H1 (cell line): Measurements from ENCODE around the gene SLC1A5. TPM values are rescaled to one million over a fixed set of nuclear protein-coding genes. Genes with fewer than 3 reads are reported as not detected.

ENCODE experiments used
- CTCF ChIA-PET: fragments of 300-600 bp; sonication (Branson Sonifier 250); formaldehyde crosslinking; loops from one replicate; lab custom pipeline; 2021; ENCODE audit not compliant: partially characterized antibody; lab: Charles Lee
- POLR2A ChIA-PET: fragments of 300-600 bp; sonication (Branson Sonifier 250); formaldehyde crosslinking; loops from one replicate; lab custom pipeline; 2021; ENCODE audit warnings: inconsistent platforms; ENCODE audit not compliant: partially characterized antibody; lab: Charles Lee
- DNase-seq, 2 experiments: peaks; one replicate each; pipeline versions ENCODE4 v3.0.0 to v3.0.0-alpha.2; 2010 to 2022; ENCODE audit warnings: low spot score in 2 of 2, low read depth in 1 of 2, mixed read lengths in 1 of 2
- FAIRE-seq: peaks from 2 replicates; lab custom pipeline; 2011; peaks lifted over from hg19 to GRCh38; lab: Jason Lieb, UNC
- H2AFZ ChIP-seq: 2 replicates; pipeline ENCODE4 v1.8.1; 2012; ENCODE audit warnings: low read length, inconsistent platforms
- H2AK5ac ChIP-seq: 2 replicates; pipeline ENCODE4 v1.6.1; 2013; ENCODE audit warnings: low read depth, low read length
- H2BK120ac ChIP-seq: replicated peaks from 2 replicates; pipeline ENCODE3; 2013; ENCODE audit warnings: low read depth, low read length, inconsistent platforms
- H2BK12ac ChIP-seq: 2 replicates; pipeline ENCODE4 v1.6.1; 2013; ENCODE audit warnings: low read depth, low read length
- H2BK15ac ChIP-seq: 2 replicates; pipeline ENCODE4 v1.6.1; 2013; ENCODE audit warnings: low read length
- H2BK20ac ChIP-seq: 2 replicates; pipeline ENCODE4 v1.6.1; 2013; ENCODE audit warnings: low read length
- H2BK5ac ChIP-seq: 2 replicates; pipeline ENCODE4 v1.6.1; 2013; ENCODE audit warnings: low read depth, low read length
- H3K14ac ChIP-seq: 2 replicates; pipeline ENCODE4 v1.6.1; 2013; ENCODE audit warnings: inconsistent platforms; ENCODE audit not compliant: insufficient read length
- H3K18ac ChIP-seq: 2 replicates; pipeline ENCODE4 v1.6.1; 2013; ENCODE audit warnings: low read length; ENCODE audit errors: extremely low read depth
- H3K23ac ChIP-seq: 2 replicates; pipeline ENCODE4 v1.6.1; 2013; ENCODE audit warnings: inconsistent platforms; ENCODE audit not compliant: insufficient read length
- H3K23me2 ChIP-seq: 2 replicates; pipeline ENCODE4 v1.6.1; 2013; ENCODE audit warnings: low read depth, low read length
- H3K27ac ChIP-seq: 2 replicates; pipeline ENCODE4 v1.6.1; 2011; ENCODE audit warnings: low read depth, low read length, inconsistent platforms
- H3K27me3 ChIP-seq, 4 experiments: replicated peaks in 1 of 4; 1 replicate in 1 of 4; 2 replicates in 3 of 4; pipeline versions ENCODE4 v1.6.1 to v1.8.1; 2011 to 2013; ENCODE audit warnings: low read length in 3 of 4, mild to moderate bottlenecking in 3 of 4, inconsistent platforms in 2 of 4, mixed read lengths in 2 of 4, moderate library complexity in 1 of 4; ENCODE audit not compliant: control insufficient read depth in 3 of 4, insufficient read depth in 3 of 4; ENCODE audit errors: extremely low read depth in 1 of 4
- H3K36me3 ChIP-seq, 4 experiments: 2 replicates each; pipeline versions ENCODE4 v1.6.1 to v1.8.1; 2011 to 2013; ENCODE audit warnings: mild to moderate bottlenecking in 4 of 4, low read length in 3 of 4, moderate library complexity in 2 of 4, control low read depth in 1 of 4, inconsistent platforms in 1 of 4; ENCODE audit not compliant: insufficient read depth in 4 of 4, control insufficient read depth in 2 of 4
- H3K4ac ChIP-seq: replicated peaks from 2 replicates; pipeline ENCODE3; 2013; ENCODE audit warnings: low read length, low read depth, mixed read lengths, inconsistent platforms; ENCODE audit not compliant: insufficient read length
- H3K4me1 ChIP-seq, 4 experiments: replicated peaks in 1 of 4; 1 replicate in 1 of 4; 2 replicates in 3 of 4; pipeline versions ENCODE4 v1.6.1 to v1.8.1; 2011 to 2013; ENCODE audit warnings: low read length in 3 of 4, inconsistent platforms in 2 of 4, mixed read lengths in 1 of 4; ENCODE audit not compliant: insufficient read depth in 4 of 4, control insufficient read depth in 3 of 4
- H3K4me2 ChIP-seq, 2 experiments: 2 replicates each; pipeline versions ENCODE4 v1.6.1 to v1.8.1; 2011 to 2013; ENCODE audit warnings: low read depth in 2 of 2, low read length in 2 of 2, control low read depth in 1 of 2, inconsistent platforms in 1 of 2, mild to moderate bottlenecking in 1 of 2; ENCODE audit not compliant: insufficient read depth in 1 of 2
- H3K4me3 ChIP-seq, 4 experiments: fragments of 200-600, 300-600 bp in 1 of 4; sonication (generic), shearing (Covaris generic), sonication (Bioruptor Twin) in 1 of 4; 2 replicates each; pipeline versions ENCODE4 v1.5.1 to v1.8.1; 2011 to 2016; ENCODE audit warnings: low read length in 4 of 4, low read depth in 3 of 4, control low read depth in 2 of 4, inconsistent platforms in 2 of 4, mild to moderate bottlenecking in 2 of 4, mixed read lengths in 1 of 4, moderate library complexity in 1 of 4; ENCODE audit not compliant: insufficient read depth in 2 of 4; ENCODE audit errors: extremely low read depth in 1 of 4
- H3K56ac ChIP-seq: replicated peaks from 2 replicates; pipeline ENCODE3; 2013; ENCODE audit warnings: low read depth, mild to moderate bottlenecking, mixed read lengths, low read length, inconsistent platforms; ENCODE audit not compliant: insufficient read length
- H3K79me1 ChIP-seq: 2 replicates; pipeline ENCODE4 v1.6.1; 2013; ENCODE audit warnings: low read depth, low read length, control low read depth
- H3K79me2 ChIP-seq, 2 experiments: 2 replicates each; pipeline versions ENCODE4 v1.6.1 to v1.8.1; 2012 to 2013; ENCODE audit warnings: low read length in 2 of 2, mild to moderate bottlenecking in 2 of 2, inconsistent platforms in 1 of 2; ENCODE audit not compliant: insufficient read depth in 2 of 2, control insufficient read depth in 1 of 2
- H3K9ac ChIP-seq, 4 experiments: replicated peaks in 1 of 4; 1 replicate in 1 of 4; 2 replicates in 3 of 4; pipeline versions ENCODE4 v1.6.1 to v1.8.1; 2011 to 2013; ENCODE audit warnings: low read depth in 3 of 4, low read length in 3 of 4, control low read depth in 2 of 4, mild to moderate bottlenecking in 2 of 4, moderate library complexity in 2 of 4, inconsistent platforms in 1 of 4; ENCODE audit errors: extremely low read depth in 1 of 4
- H3K9me3 ChIP-seq, 2 experiments: 2 replicates each; pipeline versions ENCODE4 v1.6.1 to v1.8.1; 2012 to 2013; ENCODE audit warnings: mild to moderate bottlenecking in 2 of 2, moderate library complexity in 2 of 2, control low read depth in 1 of 2, inconsistent platforms in 1 of 2, low read depth in 1 of 2, low read length in 1 of 2, mixed read lengths in 1 of 2; ENCODE audit not compliant: insufficient read depth in 2 of 2
- H4K20me1 ChIP-seq, 2 experiments: replicated peaks in 1 of 2; 2 replicates each; pipeline versions ENCODE3 to v1.8.1; 2011 to 2013; ENCODE audit warnings: inconsistent platforms in 2 of 2, low read length in 2 of 2, mild to moderate bottlenecking in 1 of 2; ENCODE audit not compliant: insufficient read depth in 2 of 2, control insufficient read depth in 1 of 2
- H4K5ac ChIP-seq: 2 replicates; pipeline ENCODE4 v1.6.1; 2013; ENCODE audit warnings: low read length, low read depth, mixed read lengths, inconsistent platforms; ENCODE audit not compliant: insufficient read length
- H4K8ac ChIP-seq: 2 replicates; pipeline ENCODE4 v1.8.0; 2013; ENCODE audit warnings: mild to moderate bottlenecking, moderate library complexity, low read length, inconsistent platforms; ENCODE audit not compliant: insufficient read depth; ENCODE audit errors: extremely low read depth
- H4K91ac ChIP-seq: replicated peaks from 2 replicates; pipeline ENCODE3; 2013; ENCODE audit warnings: low read length, mixed read lengths, inconsistent platforms; ENCODE audit not compliant: insufficient read length
- E2F6 ChIP-seq: IDR thresholded peaks from 2 replicates; pipeline ENCODE4 v1.6.1; 2012; ENCODE audit warnings: inconsistent platforms
- WGBS, 2 experiments: shearing (Covaris generic) in 1 of 2; methylation state at CpG; one replicate each; pipeline versions ENCODE4 v1.1.6 to v1.1.7; 2013 to 2015; ENCODE audit warnings: low lambda C conversion rate in 2 of 2, mixed read lengths in 2 of 2, inconsistent platforms in 1 of 2, low coverage in 1 of 2, missing lambda C conversion rate in 1 of 2; ENCODE audit not compliant: insufficient replicate concordance in 2 of 2, insufficient coverage in 1 of 2, insufficient read length in 1 of 2; ENCODE audit errors: extremely low coverage in 1 of 2, missing lambda C conversion rate in 1 of 2; 5-methylcytosine and 5-hydroxymethylcytosine counted together
- polyA plus RNA-seq, 7 experiments: library from polyadenylated mRNA; depleted of rRNA in 3 of 7; stranded (reverse) in 5 of 7; unstranded in 2 of 7; fragments of >200 nt in 5 of 7; fragments of 200-250 nt in 2 of 7; gene quantifications; 1 replicate in 5 of 7; 2 replicates in 1 of 7; 4 replicates in 1 of 7; pipeline versions ENCODE4 v1.2.1 to v1.2.3, GENCODE V29; 2011 to 2013; ENCODE audit warnings: missing spikeins in 2 of 7, mixed read lengths in 2 of 7
- total RNA-seq: library from RNA; stranded (reverse); fragmentation: NEBNext Ultra II Directional; extraction: Animal tissue kit (Norgen Biotek cat#: 25700); gene quantifications from 2 replicates; pipeline ENCODE4 v1.2.1, GENCODE V29; 2021

The SLC1A5 gene
- total and polyA plus RNA-seq, 2 of the 8 experiments (the other 6 are each of a cell fraction or from before 2014, with no cell fraction given), result 291 to 351 TPM

DNA sequence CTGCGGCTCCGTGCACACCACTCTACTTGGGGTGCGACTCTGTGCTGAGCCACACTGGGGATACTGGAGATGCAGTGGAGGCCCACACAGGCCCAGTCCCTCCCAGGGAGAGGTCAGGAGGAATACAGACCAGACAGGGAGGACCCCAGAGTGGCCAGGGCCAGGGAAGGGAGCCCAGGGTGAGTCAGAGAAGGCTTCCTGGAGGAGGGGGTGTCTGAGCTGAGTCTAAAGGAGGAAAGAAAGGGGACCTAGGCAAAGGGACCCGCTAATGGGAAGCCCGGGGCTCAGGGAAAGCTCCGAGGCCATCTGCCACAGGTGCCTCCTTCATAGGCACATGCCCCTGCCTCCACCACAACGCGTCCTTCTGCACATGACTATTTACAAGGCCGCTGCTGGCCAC lies 58.2 kb downstream of the SLC1A5 start:
- no peak overlapping the region for H2BK120ac ChIP-seq
- H2BK15ac ChIP-seq, result no peak overlapping the region
- no peak overlapping the region for H2BK20ac ChIP-seq
- 97% methylated on average over 8 of the region's 9 CpGs; no CpG with 5 or more reads in 1 of the 2 experiments for WGBS, 2 experiments
- no peak overlapping the region for H3K18ac ChIP-seq
- no peak overlapping the region for H4K91ac ChIP-seq
- no peak for TF ChIP-seq E2F6
- TF ChIP-seq, all 59 proteins: peak for 0
- H3K4me3 ChIP-seq, result no peak overlapping the region
- no peak overlapping the region for H2AK5ac ChIP-seq
- H3K56ac ChIP-seq, result no peak overlapping the region
- CTCF ChIA-PET, result interaction anchor here (0.7 to 15.8 kb wide), 10 partner anchors 9 to 113 kb away, joined by 3 to 188 read pairs (median 11); no protein-coding TSS in a partner anchor
- H3K23ac ChIP-seq, result no peak overlapping the region
- FAIRE-seq, result no peak
- no peak overlapping the region for H3K4ac ChIP-seq
- peaks cover 0 to 3% (median 0%) of the 10 kb centered on the region in 4 experiments; a peak in 4 of 7 replicates for H3K4me1 ChIP-seq
- no peaks in the 10 kb centered on the region for H3K9me3 ChIP-seq
- no peak overlapping the region for H3K27ac ChIP-seq
- H2AFZ ChIP-seq, result no peak overlapping the region
- peaks cover 40 to 71% (median 58%) of the 10 kb centered on the region in 4 experiments for H3K36me3 ChIP-seq
- H4K20me1 ChIP-seq, result peaks cover 30 to 48% of the 10 kb centered on the region in 2 experiments
- H3K4me2 ChIP-seq, result no peak overlapping the region
- no peak for DNase-seq
- H3K79me2 ChIP-seq, result peaks cover 0 to 27% of the 10 kb centered on the region in 2 experiments; a peak in 2 of 4 replicates
- H3K23me2 ChIP-seq, result no peaks in the 10 kb centered on the region
- H3K27me3 ChIP-seq, result no peaks in the 10 kb centered on the region
- no peak overlapping the region for H2BK12ac ChIP-seq
- no peak overlapping the region for H4K5ac ChIP-seq
- POLR2A ChIA-PET, result interaction anchor here (0.8 to 4.2 kb wide), 7 partner anchors 11 to 56 kb away, joined by 3 to 26 read pairs (median 6); partner anchors contain the start of gene PRKD2
- H3K9ac ChIP-seq, result no peak overlapping the region
- H4K8ac ChIP-seq, result no peak overlapping the region; the same call in 1 of the 2 replicates
- no peak overlapping the region for H2BK5ac ChIP-seq
- no peak overlapping the region for H3K14ac ChIP-seq
- H3K79me1 ChIP-seq, result peaks cover 8% of the 10 kb centered on the region
